Panc1 (cell line): Measurements from ENCODE around the gene ALS2CL. TPM values are rescaled to one million over a fixed set of nuclear protein-coding genes. Genes with fewer than 3 reads are reported as not detected.
A peak's percentile ranks its signal among the peaks of the same experiment; 100 is the strongest.
"Not testable (repeated sequence)": the region's sequence is repeated elsewhere in the genome, so short reads cannot be mapped to it uniquely, and the experiment has no call there.

Experiments
- ATAC-seq: fragments of 200-7000 bp; cut with Tn5 transposase; 2 replicates; pipeline ENCODE4 v1.9.1; 2020; ENCODE audit warnings: mild to moderate bottlenecking, moderate library complexity
- BruUV-seq: library from RNA; stranded (reverse); fragments of 400-500 nt; replicated peaks from 2 replicates; lab custom pipeline; 2021; lab: Mats Ljungman, UMichigan
- CTCF ChIA-PET: fragments of 300-600 bp; sonication (Branson Sonifier 250); formaldehyde crosslinking; loops from one replicate; lab custom pipeline; 2022; ENCODE audit warnings: antibody characterized with exemption; lab: Charles Lee
- POLR2A ChIA-PET: fragments of 300-600 bp; sonication (Branson Sonifier 250); formaldehyde crosslinking; loops from one replicate; lab custom pipeline; 2022; ENCODE audit warnings: antibody characterized with exemption; lab: Charles Lee
- DNase-seq: peaks from one replicate; pipeline ENCODE4 v3.0.0-alpha.2; 2010; ENCODE audit warnings: low read depth, low spot score
- H3K27ac ChIP-seq: 2 replicates; pipeline ENCODE4 v1.5.1; 2011; ENCODE audit warnings: mild to moderate bottlenecking, low read length, inconsistent platforms
- H3K27me3 ChIP-seq: fragments of 200-500 bp; sonication (Bioruptor generic); 2 replicates; pipeline ENCODE4 v1.6.0; 2014; ENCODE audit warnings: low read length, inconsistent platforms; ENCODE audit not compliant: control insufficient read depth, insufficient read depth
- H3K36me3 ChIP-seq: fragments of 200-500 bp; sonication (Bioruptor generic); 2 replicates; pipeline ENCODE4 v1.5.1; 2014; ENCODE audit warnings: inconsistent platforms, mild to moderate bottlenecking, low read length, moderate library complexity; ENCODE audit not compliant: control insufficient read depth, insufficient read depth
- H3K4me1 ChIP-seq: 2 replicates; pipeline ENCODE4 v1.5.1; 2011; ENCODE audit warnings: inconsistent platforms, mild to moderate bottlenecking, low read length, moderate library complexity; ENCODE audit not compliant: control insufficient read depth, insufficient read depth
- H3K4me3 ChIP-seq, 2 experiments: 2 replicates each; pipeline ENCODE4 v1.5.1; 2011 to 2012; ENCODE audit warnings: low read depth in 2 of 2, low read length in 2 of 2, mild to moderate bottlenecking in 2 of 2, inconsistent platforms in 1 of 2, moderate library complexity in 1 of 2
- H3K9me3 ChIP-seq: fragments of 200-500 bp; sonication (Bioruptor generic); 2 replicates; pipeline ENCODE4 v1.5.1; 2014; ENCODE audit warnings: low read depth, mild to moderate bottlenecking, inconsistent platforms, low read length, moderate library complexity; ENCODE audit not compliant: control insufficient read depth, insufficient read depth
- CTCF ChIP-seq: fragments of 450-650 bp; IDR thresholded peaks from 2 replicates; pipeline ENCODE4 v1.5.1; 2017; ENCODE audit warnings: mild to moderate bottlenecking
- POLR2AphosphoS5 ChIP-seq: IDR thresholded peaks from 2 replicates; pipeline ENCODE4 v1.6.1; 2012; ENCODE audit warnings: mild to moderate bottlenecking, low read depth, low read length, moderate library complexity
- SIN3A ChIP-seq: IDR thresholded peaks from 2 replicates; pipeline ENCODE4 v1.6.1; 2012; ENCODE audit warnings: low read depth, mild to moderate bottlenecking, low read length, moderate library complexity, borderline replicate concordance; ENCODE audit not compliant: insufficient read depth
- TCF7L2 ChIP-seq: IDR thresholded peaks from 2 replicates; pipeline ENCODE4 v1.6.1; 2011; ENCODE audit warnings: mild to moderate bottlenecking, low read depth, low read length, inconsistent platforms
- in situ Hi-C: cut with HindIII; loops from 2 replicates; pipeline ENCODE4 v1.10.0; 2016; ENCODE audit warnings: low sequenced_read_pairs, low pct_unique_long_range_greater_than_20kb
- intact Hi-C: fragments of 100-400 bp; cut with micrococcal nuclease; formaldehyde crosslinking; loops from one replicate; pipeline ENCODE4 v1.10.0; 2022; ENCODE audit not compliant: unreplicated experiment
- total RNA-seq: library from RNA; stranded (reverse); gene quantifications from one replicate; pipeline ENCODE4 v1.2.1, GENCODE V29; 2021; ENCODE audit not compliant: unreplicated experiment
- TF ChIP-seq, protein P1 (sequence below), 2 experiments: IDR thresholded peaks; 2 replicates each; pipeline ENCODE4 v1.6.1; 2011 to 2012; ENCODE audit warnings: low read depth in 2 of 2, control low read depth in 1 of 2, low read length in 1 of 2, mild to moderate bottlenecking in 1 of 2, moderate library complexity in 1 of 2; ENCODE audit not compliant: insufficient read depth in 1 of 2

ALS2CL gene
- total RNA-seq, 1 experiment from 2014 or later, result 2.7 TPM

GRCh38 chr3:46705022-46705530 is 11.6 kb upstream of the ALS2CL start:
- DNase-seq, result peak; percentile 45
- ChIA-PET POLR2A (no interaction called here), CTCF (no interaction called here)
- H3K4me3 ChIP-seq, result no peak overlapping the region
- in situ Hi-C loops (no loop called here), intact Hi-C loops (loop anchor here (2.0 kb wide), 2 partner anchors 192 to 204 kb away; no protein-coding TSS in a partner anchor)
- TF ChIP-seq POLR2AphosphoS5, result no peak
- no peak for TF ChIP-seq SIN3A
- TF ChIP-seq CTCF, result peak; percentile 89
- no peak for TF ChIP-seq TCF7L2
- TF ChIP-seq, protein P1, sequence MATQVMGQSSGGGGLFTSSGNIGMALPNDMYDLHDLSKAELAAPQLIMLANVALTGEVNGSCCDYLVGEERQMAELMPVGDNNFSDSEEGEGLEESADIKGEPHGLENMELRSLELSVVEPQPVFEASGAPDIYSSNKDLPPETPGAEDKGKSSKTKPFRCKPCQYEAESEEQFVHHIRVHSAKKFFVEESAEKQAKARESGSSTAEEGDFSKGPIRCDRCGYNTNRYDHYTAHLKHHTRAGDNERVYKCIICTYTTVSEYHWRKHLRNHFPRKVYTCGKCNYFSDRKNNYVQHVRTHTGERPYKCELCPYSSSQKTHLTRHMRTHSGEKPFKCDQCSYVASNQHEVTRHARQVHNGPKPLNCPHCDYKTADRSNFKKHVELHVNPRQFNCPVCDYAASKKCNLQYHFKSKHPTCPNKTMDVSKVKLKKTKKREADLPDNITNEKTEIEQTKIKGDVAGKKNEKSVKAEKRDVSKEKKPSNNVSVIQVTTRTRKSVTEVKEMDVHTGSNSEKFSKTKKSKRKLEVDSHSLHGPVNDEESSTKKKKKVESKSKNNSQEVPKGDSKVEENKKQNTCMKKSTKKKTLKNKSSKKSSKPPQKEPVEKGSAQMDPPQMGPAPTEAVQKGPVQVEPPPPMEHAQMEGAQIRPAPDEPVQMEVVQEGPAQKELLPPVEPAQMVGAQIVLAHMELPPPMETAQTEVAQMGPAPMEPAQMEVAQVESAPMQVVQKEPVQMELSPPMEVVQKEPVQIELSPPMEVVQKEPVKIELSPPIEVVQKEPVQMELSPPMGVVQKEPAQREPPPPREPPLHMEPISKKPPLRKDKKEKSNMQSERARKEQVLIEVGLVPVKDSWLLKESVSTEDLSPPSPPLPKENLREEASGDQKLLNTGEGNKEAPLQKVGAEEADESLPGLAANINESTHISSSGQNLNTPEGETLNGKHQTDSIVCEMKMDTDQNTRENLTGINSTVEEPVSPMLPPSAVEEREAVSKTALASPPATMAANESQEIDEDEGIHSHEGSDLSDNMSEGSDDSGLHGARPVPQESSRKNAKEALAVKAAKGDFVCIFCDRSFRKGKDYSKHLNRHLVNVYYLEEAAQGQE (IDR thresholded peaks at IDR 0.05; ENCODE audit: insufficient read depth in 1 of 2, low read depth in 2 of 2, low read length in 1 of 2), result peak; percentile 86 to 87
- H3K36me3 ChIP-seq, result no peaks in the 10 kb centered on the region
- peak; percentile 91 for ATAC-seq
- no peak overlapping the region for H3K27ac ChIP-seq
- H3K9me3 ChIP-seq, result no peaks in the 10 kb centered on the region
- no TSS peak for BruUV-seq
- no peaks in the 10 kb centered on the region for H3K27me3 ChIP-seq
- no peaks in the 10 kb centered on the region for H3K4me1 ChIP-seq

GRCh38 chr3:46704346-46704745 is 10.9 kb upstream of the ALS2CL start:
- in situ Hi-C loops, result not testable (repeated sequence)
- intact Hi-C loops, result loop anchor here (2.0 kb wide), 2 partner anchors 192 to 204 kb away; no protein-coding TSS in a partner anchor

GRCh38 chr3:46703013-46703520 is 9.6 kb upstream of the ALS2CL start:
- DNase-seq, result no peak
- H3K27me3 ChIP-seq, result no peaks in the 10 kb centered on the region
- ChIA-PET POLR2A (no interaction called here), CTCF (interaction anchor here (1.7 kb wide), 1 partner anchor 206 kb away, joined by 8 read pairs; no protein-coding TSS in a partner anchor)
- no peaks in the 10 kb centered on the region for H3K36me3 ChIP-seq
- no peaks in the 10 kb centered on the region for H3K9me3 ChIP-seq
- H3K4me3 ChIP-seq, result no peak overlapping the region
- H3K4me1 ChIP-seq, result no peaks in the 10 kb centered on the region
- in situ Hi-C loops, result no loop called here
- H3K27ac ChIP-seq, result no peak overlapping the region
- intact Hi-C loops, result no loop called here
- no peak for ATAC-seq
- no TSS peak for BruUV-seq
- TF ChIP-seq TCF7L2 (no peak), SIN3A (no peak), CTCF (no peak), POLR2AphosphoS5 (no peak)
- TF ChIP-seq, protein P1 (IDR thresholded peaks at IDR 0.05; ENCODE audit: insufficient read depth in 1 of 2, low read depth in 2 of 2, low read length in 1 of 2), result no peak

More at GRCh38 chr3:46704346-46704745, 10.9 kb upstream of the ALS2CL start:
- H3K9me3 ChIP-seq, ATAC-seq, H3K27ac ChIP-seq, H3K36me3 ChIP-seq, POLR2A ChIA-PET, H3K4me3 ChIP-seq, H3K27me3 ChIP-seq, H3K4me1 ChIP-seq, BruUV-seq, DNase-seq: not testable (repeated sequence)
- CTCF ChIA-PET, result interaction anchor here (0.6 kb wide), 1 partner anchor 1085 kb away, joined by 4 read pairs; no protein-coding TSS in a partner anchor
